ENCODE data around the gene CYP11A1. TPM values are rescaled to one million over a fixed set of nuclear protein-coding genes. Genes with fewer than 3 reads are reported as not detected.

Gene CYP11A1
- total RNA-seq, 1 donor from 2014 or later = 1.9 TPM

DNA sequence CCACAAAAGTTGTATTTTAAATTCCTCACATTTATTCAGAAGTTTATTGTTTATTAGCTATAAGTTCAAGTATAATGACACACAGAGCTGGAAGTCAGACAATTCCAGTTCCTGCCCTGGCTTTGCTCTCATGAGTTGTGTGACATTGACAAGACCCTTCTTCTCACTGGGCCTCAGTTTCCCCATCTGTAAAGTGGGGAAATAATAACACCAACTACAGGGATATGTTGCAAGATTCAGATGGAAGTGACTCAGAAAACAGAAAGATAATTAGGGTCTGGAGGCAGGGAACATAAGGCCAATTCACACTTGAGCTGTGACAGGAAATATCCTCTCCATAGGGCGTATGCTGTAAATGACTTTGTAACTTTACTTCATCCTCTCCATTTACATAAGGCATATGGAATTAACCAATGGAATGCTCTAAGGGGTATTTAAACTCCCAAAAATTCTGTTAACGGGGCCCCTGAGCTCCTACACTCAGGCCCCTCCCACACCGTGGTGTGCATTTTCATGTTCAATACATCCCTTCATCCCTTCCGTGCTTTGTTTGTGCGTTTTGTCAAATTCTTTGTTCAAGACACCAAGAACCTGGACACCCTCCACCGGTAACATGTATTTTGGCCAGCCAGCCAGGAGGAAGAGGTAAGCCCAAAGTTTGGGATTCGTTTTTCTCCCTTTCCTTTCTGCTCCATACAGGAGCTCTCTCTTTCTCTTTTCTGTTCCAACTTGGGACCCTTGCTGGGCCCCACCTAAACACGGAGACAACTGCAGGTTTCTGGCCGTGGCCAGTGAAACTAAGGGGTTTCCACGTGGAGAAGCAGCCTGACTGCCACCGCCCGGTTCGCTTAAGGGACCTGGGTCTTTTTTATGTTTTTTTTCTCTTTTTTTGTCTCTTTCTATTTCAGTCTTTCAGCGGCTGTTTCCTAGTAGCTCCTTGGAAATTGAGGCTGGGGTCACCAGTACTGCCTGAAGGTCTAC, 16.9 kb downstream of the CYP11A1 start:
- DNase-seq (ENCODE audit: low spot score) = peak; percentile 62

DNA sequence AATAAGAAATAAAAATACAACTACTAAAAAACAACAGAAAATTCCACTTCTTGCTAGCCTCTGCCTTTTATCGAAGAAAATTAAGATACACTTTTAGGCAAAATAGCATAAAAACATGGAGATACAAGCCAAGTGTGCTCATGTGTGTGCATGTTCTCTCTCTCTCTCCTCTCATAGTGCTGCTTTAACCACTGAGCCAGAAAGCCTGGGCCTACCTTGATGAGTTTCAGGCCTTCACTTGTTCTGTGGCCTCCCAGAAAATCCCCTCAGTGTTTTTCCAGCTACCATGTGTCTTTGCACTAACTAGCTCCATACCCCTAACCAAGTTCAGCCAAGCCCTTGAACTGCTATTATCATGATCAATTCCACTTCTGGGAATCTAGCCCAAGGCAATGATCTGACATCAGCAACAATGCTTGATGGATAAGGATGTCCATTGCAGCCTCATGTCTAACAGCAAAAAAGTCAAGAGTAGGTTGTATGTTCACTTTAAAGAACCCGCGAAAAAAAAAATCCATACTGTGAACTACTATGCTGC, 18.1 kb downstream of the CYP11A1 start:
- no peak for DNase-seq (ENCODE audit: low spot score)

DNA sequence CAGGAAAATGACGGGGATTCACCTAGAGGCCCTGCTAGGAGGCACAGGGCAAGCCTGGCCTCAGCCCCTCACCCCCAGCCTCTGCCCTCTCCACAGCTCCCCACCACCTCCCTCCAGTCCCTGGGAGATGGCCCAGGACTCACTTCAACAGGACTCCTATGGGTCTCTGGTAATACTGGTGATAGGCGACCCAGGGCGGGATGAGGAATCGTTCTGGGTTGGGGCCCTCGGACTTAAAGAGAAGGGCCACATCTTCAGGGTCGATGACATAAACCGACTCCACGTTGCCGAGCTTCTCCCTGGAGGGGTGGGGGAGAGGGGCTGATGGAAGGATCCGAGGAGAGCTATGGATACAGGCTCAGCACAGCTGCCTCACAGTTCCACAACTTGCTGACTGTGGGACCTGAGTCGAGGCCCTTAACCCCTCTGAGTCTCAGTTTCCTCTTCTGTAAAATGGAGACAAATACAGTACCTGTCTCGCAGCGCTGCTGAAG, 19.6 kb downstream of the CYP11A1 start:
- peak; percentile 55 for DNase-seq (ENCODE audit: low spot score)

DNA sequence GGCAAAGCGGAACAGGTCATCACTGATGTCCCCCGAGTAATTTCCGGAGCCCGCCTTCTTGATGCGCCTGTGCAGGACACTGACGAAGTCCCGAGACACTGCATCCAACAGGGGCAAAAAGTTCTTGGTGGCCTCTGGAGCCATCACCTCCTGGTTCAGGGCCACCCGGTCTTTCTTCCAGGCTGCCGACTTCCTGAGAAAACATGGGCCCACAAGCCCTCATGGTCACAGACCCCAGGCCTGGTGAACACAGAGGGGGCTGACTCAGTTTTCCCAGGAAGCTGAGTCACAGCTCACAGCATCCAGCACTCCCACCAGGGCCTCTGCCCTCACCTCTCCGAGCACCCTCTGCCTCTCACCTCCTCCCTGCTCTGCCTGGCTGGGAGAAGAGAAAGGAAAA, 22.4 kb downstream of the CYP11A1 start:
- no peak for DNase-seq (ENCODE audit: low spot score)

DNA sequence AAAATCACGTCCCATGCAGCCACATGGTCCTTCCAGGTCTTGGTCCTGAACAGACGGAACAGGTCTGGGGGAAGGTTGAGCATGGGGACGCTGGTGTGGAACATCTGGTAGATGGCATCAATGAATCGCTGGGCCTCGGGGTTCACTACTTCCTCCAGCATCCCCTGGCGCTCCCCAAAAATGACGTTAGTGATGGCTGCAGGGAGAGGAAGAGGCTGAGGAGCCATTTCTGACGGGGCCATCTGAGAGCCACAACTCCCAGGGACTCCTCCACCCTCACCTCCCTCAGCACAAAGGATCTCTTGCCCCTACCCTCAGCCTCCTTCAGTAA, 23.7 kb downstream of the CYP11A1 start:
- DNase-seq (ENCODE audit: low spot score) = no peak

GRCh38 chr15:74343127-74343796, 24.2 kb downstream of the CYP11A1 start:
- DNase-seq (ENCODE audit: low spot score) = no peak

GRCh38 chr15:74340150-74340549, 27.3 kb downstream of the CYP11A1 start:
- DNase-seq (ENCODE audit: low spot score) = no peak

DNA sequence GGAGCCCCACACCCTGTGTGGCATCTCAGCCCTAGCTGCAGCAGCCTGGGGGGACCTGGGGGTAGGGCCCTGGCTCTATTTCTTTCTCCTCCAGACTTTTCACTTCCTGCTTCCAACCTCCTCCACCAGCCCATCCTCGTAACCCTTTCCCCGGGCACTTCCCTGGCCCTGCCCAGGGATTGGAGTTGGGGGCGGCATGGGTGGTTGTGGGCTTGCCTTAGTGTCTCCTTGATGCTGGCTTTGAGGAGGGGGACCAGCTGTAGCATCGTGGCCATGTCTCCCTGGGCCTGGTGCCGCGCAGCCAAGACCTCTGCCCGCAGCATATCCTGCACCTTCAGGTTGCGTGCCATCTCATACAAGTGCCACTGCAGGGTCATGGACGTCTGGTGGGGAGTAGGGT, 28.1 kb downstream of the CYP11A1 start:
- DNase-seq (ENCODE audit: low spot score) = no peak

- DNase-seq (ENCODE audit: low spot score) = no peak
Observed at GRCh38 chr15:74338676-74339075, 28.8 kb downstream of the CYP11A1 start.

DNA sequence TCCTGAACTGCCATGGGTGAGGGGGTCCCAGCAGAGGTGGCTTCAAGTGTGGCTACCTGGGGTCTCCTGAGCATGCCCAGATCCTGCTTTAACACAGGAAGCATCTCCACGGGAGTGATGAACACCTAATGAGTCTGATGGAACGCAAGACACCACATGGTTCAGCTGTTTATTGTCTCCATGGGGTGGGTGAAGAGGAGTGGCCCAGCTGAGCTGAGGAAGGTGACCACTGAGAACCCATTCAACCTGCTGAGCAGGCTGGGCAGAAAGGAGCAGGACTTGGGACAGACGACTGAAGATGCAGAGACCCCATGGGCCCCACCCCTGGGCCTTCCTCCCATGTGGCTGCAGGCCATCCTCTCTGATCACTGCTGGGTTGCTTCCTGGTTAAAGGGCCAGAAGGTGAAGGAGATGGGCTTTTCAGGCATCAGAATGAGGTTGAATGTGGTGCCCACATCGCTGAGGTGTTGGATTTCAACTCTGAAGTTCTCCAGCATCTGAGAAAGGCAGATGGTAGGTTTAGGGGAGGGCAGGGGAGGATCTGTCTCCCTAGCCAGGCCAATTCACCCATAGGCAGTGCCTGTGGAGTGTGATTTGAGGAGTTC, 29.7 kb downstream of the CYP11A1 start:
- DNase-seq (ENCODE audit: low spot score) = no peak

- no peak for DNase-seq (ENCODE audit: low spot score)
Observed at GRCh38 chr15:74337146-74337545, 30.3 kb downstream of the CYP11A1 start.

GRCh38 chr15:74336061-74337005, 31.1 kb downstream of the CYP11A1 start:
- DNase-seq (ENCODE audit: low spot score) = no peak

- DNase-seq (ENCODE audit: low spot score) = no peak
Observed at GRCh38 chr15:74335396-74335795, 32.0 kb downstream of the CYP11A1 start.

DNA sequence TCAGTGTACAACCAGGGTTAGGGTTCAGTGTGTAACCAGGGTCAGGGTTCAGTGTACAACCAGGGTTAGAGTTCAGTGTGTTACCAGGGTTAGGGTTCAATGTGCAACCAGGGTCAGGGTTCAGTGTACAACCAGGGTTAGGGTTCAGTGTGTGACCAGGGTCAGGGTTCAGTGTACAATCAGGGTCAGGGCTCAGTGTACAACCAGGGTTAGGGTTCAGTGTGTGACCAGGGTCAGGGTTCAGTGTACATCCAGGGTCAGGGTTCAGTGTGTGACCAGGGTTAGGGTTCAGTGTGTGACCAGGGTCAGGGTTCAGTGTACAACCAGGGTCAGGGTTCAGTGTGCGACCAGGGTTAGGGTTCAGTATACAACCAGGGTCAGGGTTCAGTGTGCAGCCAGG, 33.3 kb downstream of the CYP11A1 start:
- DNase-seq (ENCODE audit: low spot score) = no peak

GRCh38 chr15:74333662-74334061, 33.8 kb downstream of the CYP11A1 start:
- DNase-seq (ENCODE audit: low spot score) = no peak

DNA sequence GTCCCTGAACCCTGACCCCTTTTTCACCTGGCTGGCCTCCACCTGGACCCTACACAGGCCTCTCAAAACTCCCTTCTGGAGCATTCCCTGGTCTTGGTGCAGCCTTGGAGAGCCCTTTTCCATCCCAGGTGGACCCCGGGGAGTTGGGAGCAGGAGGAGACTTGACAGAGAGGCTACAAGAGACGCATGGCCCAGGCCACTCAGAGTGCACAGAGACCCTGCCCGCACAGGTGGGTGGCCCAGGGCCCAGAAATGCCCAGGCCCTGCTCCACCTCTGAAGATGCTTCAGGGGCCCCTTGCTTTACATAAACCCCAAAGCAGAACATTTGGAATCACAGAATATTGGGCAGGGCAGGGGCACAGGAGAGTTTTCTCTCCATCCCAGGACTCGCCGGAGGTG, 34.4 kb downstream of the CYP11A1 start:
- DNase-seq (ENCODE audit: low spot score) = no peak

DNA sequence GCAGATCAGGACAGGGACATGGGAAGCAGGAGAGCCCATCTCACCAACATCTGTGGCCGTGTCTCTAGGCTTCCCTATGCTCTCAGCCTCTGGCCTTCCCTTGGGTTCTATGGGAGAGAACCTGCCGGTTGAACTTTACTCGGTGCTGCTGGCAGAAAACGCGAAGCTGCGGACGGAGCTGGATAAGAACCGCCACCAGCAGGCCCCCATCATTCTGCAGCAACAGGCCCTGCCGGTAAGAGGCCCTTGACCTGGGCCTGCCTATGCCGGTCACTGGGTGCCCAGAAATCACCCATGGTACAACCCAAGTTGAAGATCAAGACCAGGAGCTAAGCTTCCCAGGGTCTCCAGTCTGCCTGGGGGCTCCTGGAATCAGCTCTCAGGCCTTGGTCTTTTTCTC, 34.8 kb downstream of the CYP11A1 start:
- DNase-seq (ENCODE audit: low spot score) = no peak

GRCh38 chr15:74332011-74332410, 35.4 kb downstream of the CYP11A1 start:
- DNase-seq (ENCODE audit: low spot score) = no peak

- DNase-seq (ENCODE audit: low spot score) = no peak
Observed at GRCh38 chr15:74330861-74331408, 36.5 kb downstream of the CYP11A1 start.

GRCh38 chr15:74328331-74329056, 39.0 kb downstream of the CYP11A1 start:
- no peak for DNase-seq (ENCODE audit: low spot score)
